SU-DHL-6 (cell line): ENCODE measurements around the gene BCS1L.

Source experiments
- EZH2phosphoT487 ChIP-seq: fragments of 200-600 bp; sonication (generic), shearing (Covaris generic); conservative IDR thresholded peaks from 2 replicates; pipeline ENCODE4 v1.6.1; 2018; ENCODE audit warnings: mild to moderate bottlenecking, antibody characterized with exemption, low read length, moderate library complexity, mixed read lengths
- TF ChIP-seq, protein P1 (sequence below): fragments of 200-600 bp; sonication (generic); IDR thresholded peaks from one replicate; pipeline ENCODE4 v1.5.1; 2017; ENCODE audit warnings: antibody characterized with exemption, mild to moderate bottlenecking, low read length, moderate library complexity; ENCODE audit not compliant: insufficient read depth, poor library complexity, severe bottlenecking

DNA sequence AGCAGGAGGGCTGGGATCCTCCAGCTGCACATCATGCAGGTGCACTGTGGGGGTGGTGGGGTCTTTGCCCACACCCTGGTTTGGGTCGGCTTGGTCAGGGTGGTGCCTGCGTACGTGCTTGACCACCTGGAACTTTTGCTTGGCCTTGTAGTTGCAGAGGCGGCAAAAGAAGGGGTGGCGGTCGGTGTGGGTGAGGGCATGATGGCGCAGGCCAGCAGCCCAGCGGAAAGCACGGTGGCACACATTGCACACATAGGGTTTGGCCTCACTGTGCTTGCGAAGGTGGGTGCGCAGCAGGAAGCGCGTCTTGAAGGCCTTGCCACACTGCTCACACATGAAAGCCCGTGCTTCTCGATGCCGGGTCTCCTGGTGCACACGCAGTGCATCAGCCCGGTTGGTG, 21.1 kb upstream of the BCS1L start:
- TF ChIP-seq, protein P1, sequence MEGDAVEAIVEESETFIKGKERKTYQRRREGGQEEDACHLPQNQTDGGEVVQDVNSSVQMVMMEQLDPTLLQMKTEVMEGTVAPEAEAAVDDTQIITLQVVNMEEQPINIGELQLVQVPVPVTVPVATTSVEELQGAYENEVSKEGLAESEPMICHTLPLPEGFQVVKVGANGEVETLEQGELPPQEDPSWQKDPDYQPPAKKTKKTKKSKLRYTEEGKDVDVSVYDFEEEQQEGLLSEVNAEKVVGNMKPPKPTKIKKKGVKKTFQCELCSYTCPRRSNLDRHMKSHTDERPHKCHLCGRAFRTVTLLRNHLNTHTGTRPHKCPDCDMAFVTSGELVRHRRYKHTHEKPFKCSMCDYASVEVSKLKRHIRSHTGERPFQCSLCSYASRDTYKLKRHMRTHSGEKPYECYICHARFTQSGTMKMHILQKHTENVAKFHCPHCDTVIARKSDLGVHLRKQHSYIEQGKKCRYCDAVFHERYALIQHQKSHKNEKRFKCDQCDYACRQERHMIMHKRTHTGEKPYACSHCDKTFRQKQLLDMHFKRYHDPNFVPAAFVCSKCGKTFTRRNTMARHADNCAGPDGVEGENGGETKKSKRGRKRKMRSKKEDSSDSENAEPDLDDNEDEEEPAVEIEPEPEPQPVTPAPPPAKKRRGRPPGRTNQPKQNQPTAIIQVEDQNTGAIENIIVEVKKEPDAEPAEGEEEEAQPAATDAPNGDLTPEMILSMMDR, result no peak
- no peak for TF ChIP-seq EZH2phosphoT487
